Measurements from ENCODE around the gene LRRC40. TPM values are rescaled to one million over a fixed set of nuclear protein-coding genes. Genes with fewer than 3 reads are reported as not detected.

The LRRC40 gene
- total and polyA plus RNA-seq, 9 of the 15 experiments (the other 6 are each of a cell fraction or from before 2014, with no cell fraction given), result 16.1 to 36.2 (median 30.9) TPM

- TF ChIP-seq NR4A1 (CRISPR knock-in tag; IDR thresholded peaks at IDR 0.05) (no peak), NR4A1 (tag; IDR thresholded peaks at IDR 0.05) (no peak), MCM3 (IDR thresholded peaks at IDR 0.05) (no peak), SNAPC5 (CRISPR knock-in tag; IDR thresholded peaks at IDR 0.05) (no peak), SPI1 (IDR thresholded peaks at IDR 0.05; ENCODE audit: borderline replicate concordance, low read depth, low read length) (no peak), AFF1 (IDR thresholded peaks at IDR 0.05; ENCODE audit: low read depth in 1 of 2, partially characterized antibody in 2 of 2) (peak in 1 of 2 experiments; percentile 35), DACH1 (IDR thresholded peaks at IDR 0.05; ENCODE audit: partially characterized antibody) (no peak), MEF2A (IDR thresholded peaks at IDR 0.05; ENCODE audit: control insufficient read depth, low read depth, low read length) (no peak), FOXM1 (IDR thresholded peaks at IDR 0.05; ENCODE audit: low read depth) (no peak), FOXM1 (CRISPR knock-in tag; IDR thresholded peaks at IDR 0.05; ENCODE audit: low read depth) (no peak), ZNF263 (CRISPR knock-in tag; IDR thresholded peaks at IDR 0.05; ENCODE audit: borderline replicate concordance) (no peak), HOMEZ (CRISPR knock-in tag; IDR thresholded peaks at IDR 0.05) (no peak), ZBED1 (IDR thresholded peaks at IDR 0.05) (no peak), TFAM (CRISPR knock-in tag; conservative IDR thresholded peaks at IDR 0.05) (no peak), ZNF436 (CRISPR knock-in tag; IDR thresholded peaks at IDR 0.05) (no peak), THRAP3 (IDR thresholded peaks at IDR 0.05; ENCODE audit: borderline replicate concordance) (no peak), ZNF696 (CRISPR knock-in tag; conservative IDR thresholded peaks at IDR 0.05) (no peak), CCAR2 (IDR thresholded peaks at IDR 0.05; ENCODE audit: low read depth, low read length) (no peak), ZNF24 (IDR thresholded peaks at IDR 0.05) (no peak), TAF1 (IDR thresholded peaks at IDR 0.05; ENCODE audit: control insufficient read depth, extremely low read depth, insufficient read depth, low read length, severe bottlenecking) (no peak), DDX20 (tag; IDR thresholded peaks at IDR 0.05; ENCODE audit: low read depth) (no peak), GABPB2 (CRISPR knock-in tag; conservative IDR thresholded peaks at IDR 0.05) (no peak), ATF3 (IDR thresholded peaks at IDR 0.05) (peak; percentile 88), ATF3 (CRISPR knock-in tag; conservative IDR thresholded peaks at IDR 0.05) (no peak), ZNF707 (CRISPR knock-in tag; conservative IDR thresholded peaks at IDR 0.05) (no peak)
Measured at GRCh38 chr1:70156529-70157120, 48.8 kb downstream of the LRRC40 start (continued).
